ENCODE measurements around the gene PARVA. TPM values are rescaled to one million over a fixed set of nuclear protein-coding genes. Genes with fewer than 3 reads are reported as not detected.

Gene PARVA
- total and polyA plus RNA-seq, 2 of the 4 experiments (the other 2 are of a cell fraction), result 65.2 to 80.2 TPM

GRCh38 chr11:12470236-12470635, 92.9 kb downstream of the PARVA start:
- Histone ChIP-seq H4K8ac (ENCODE audit: low read depth in 2 of 2, low read length in 2 of 2) (no peak overlapping the region), H3K27me3 (ENCODE audit: control insufficient read depth, insufficient read depth, low read length) (no peaks in the 10 kb centered on the region), H3K23ac (ENCODE audit: low read depth, low read length) (no peak overlapping the region), H2AK5ac (ENCODE audit: low read depth, low read length) (no peak overlapping the region), H4K5ac (ENCODE audit: low read depth, low read length) (no peak overlapping the region), H3K4me3 (ENCODE audit: insufficient read depth, low read depth, low read length) (no peak overlapping the region), H2BK120ac (ENCODE audit: low read depth, low read length) (no peak overlapping the region), H3K79me1 (ENCODE audit: low read depth in 1 of 2, low read length in 2 of 2) (peaks cover 45 to 90% of the 10 kb centered on the region in 2 experiments), H3K9ac (ENCODE audit: low read depth, low read length) (no peak overlapping the region), H2BK5ac (ENCODE audit: low read depth, low read length, poor library complexity, severe bottlenecking) (no peak overlapping the region), H3K18ac (ENCODE audit: low read depth, low read length) (no peak overlapping the region), H3K4me2 (ENCODE audit: low read depth, low read length) (no peak overlapping the region), H3K4me1 (ENCODE audit: control insufficient read depth, insufficient read depth, low read length) (peaks cover 9% of the 10 kb centered on the region), H4K91ac (ENCODE audit: insufficient read depth, low read depth, low read length) (no peak overlapping the region), H2AFZ (replicated peaks; ENCODE audit: low read length, poor library complexity) (no peak overlapping the region), H2BK20ac (ENCODE audit: low read depth, low read length) (no peak overlapping the region), H3K9me1 (ENCODE audit: insufficient read depth, low read length) (peaks cover 21% of the 10 kb centered on the region), H3K36me3 (ENCODE audit: control insufficient read depth, insufficient read depth, low read length) (peaks cover 19% of the 10 kb centered on the region), H2AK9ac (replicated peaks; ENCODE audit: low read depth, low read length, poor library complexity) (no peak overlapping the region), H3K14ac (replicated peaks; ENCODE audit: low read depth, low read length) (no peak overlapping the region), H2BK15ac (ENCODE audit: low read depth, low read length) (no peak overlapping the region), H4K20me1 (ENCODE audit: insufficient read depth, low read length) (peaks cover 58% of the 10 kb centered on the region), H3K56ac (ENCODE audit: extremely low read depth, insufficient read depth, low read length) (no peak overlapping the region), H3K9me3 (ENCODE audit: control insufficient read depth, insufficient read depth, low read length) (no peaks in the 10 kb centered on the region), H3K4ac (ENCODE audit: low read depth, low read length) (no peak overlapping the region), H3K27ac (ENCODE audit: insufficient read depth, low read length) (no peak overlapping the region)
- POLR2A ChIA-PET (ENCODE audit: unreplicated experiment), result no interaction called here
- ATAC-seq (ENCODE audit: low read depth), result no peak
- DNase-seq, result no peak
- no CpG with 5 or more reads among the region's 2 CpGs for WGBS, 2 experiments (ENCODE audit: extremely low coverage in 2 of 2, insufficient read length in 1 of 2)
- BruUV-seq (replicated peaks), result no TSS peak
- in situ Hi-C loops (cut with MboI; ENCODE audit: low sequenced_read_pairs) (no loop called here), dilution Hi-C loops (cut with HindIII; ENCODE audit: low sequenced_read_pairs, unreplicated experiment) (no loop called here), intact Hi-C loops (cut with micrococcal nuclease) (no loop called here)
- CTCF ChIA-PET, result no interaction called here
- TF ChIP-seq CTCF (conservative IDR thresholded peaks at IDR 0.05; ENCODE audit: low read depth, low read length), result no peak
- TF ChIP-seq RFX5 (IDR thresholded peaks at IDR 0.05; ENCODE audit: low read depth, low read length), result no peak
- TF ChIP-seq SMC3 (IDR thresholded peaks at IDR 0.05; ENCODE audit: low read depth, low read length), result no peak
- no peak for TF ChIP-seq MXI1 (IDR thresholded peaks at IDR 0.05; ENCODE audit: borderline replicate concordance, low read depth, low read length)
- no peak for TF ChIP-seq CHD1 (IDR thresholded peaks at IDR 0.05; ENCODE audit: low read depth, low read length)
- TF ChIP-seq FOS (IDR thresholded peaks at IDR 0.05; ENCODE audit: low read depth, low read length), result no peak
